Measurements from ENCODE around the gene GPC6.

Gene GPC6

DNA sequence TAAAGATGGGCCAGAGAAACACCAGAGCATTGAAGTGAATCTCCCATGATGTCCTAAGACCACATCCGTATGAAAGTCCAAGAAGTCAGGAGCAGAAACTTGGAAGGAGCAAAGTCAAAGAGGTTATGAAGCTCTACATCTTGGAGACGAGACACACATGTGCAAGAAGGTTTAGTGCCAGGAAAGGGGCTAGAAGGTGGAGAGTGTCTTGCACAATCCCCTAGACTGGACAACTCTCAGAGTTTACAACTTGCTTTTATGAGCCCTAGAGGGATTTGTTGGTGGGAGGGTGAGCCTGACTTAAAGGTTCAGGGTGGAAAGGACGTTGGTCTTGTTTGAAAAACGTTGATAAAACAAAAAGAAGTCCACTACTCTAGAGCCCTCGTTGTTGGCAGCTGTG, 150.6 kb downstream of the GPC6 start:
- H3K9me2 ChIP-seq (replicated peaks; ENCODE audit: low read depth, low read length) = no peaks in the 10 kb centered on the region
- no peak overlapping the region for H3K9ac ChIP-seq (ENCODE audit: low read depth, low read length, poor library complexity, severe bottlenecking)
- H2AFZ ChIP-seq (ENCODE audit: low read length) = no peak overlapping the region
- H3K4me3 ChIP-seq (ENCODE audit: low read length, poor library complexity, severe bottlenecking) = no peak overlapping the region
- TF ChIP-seq, protein P1, sequence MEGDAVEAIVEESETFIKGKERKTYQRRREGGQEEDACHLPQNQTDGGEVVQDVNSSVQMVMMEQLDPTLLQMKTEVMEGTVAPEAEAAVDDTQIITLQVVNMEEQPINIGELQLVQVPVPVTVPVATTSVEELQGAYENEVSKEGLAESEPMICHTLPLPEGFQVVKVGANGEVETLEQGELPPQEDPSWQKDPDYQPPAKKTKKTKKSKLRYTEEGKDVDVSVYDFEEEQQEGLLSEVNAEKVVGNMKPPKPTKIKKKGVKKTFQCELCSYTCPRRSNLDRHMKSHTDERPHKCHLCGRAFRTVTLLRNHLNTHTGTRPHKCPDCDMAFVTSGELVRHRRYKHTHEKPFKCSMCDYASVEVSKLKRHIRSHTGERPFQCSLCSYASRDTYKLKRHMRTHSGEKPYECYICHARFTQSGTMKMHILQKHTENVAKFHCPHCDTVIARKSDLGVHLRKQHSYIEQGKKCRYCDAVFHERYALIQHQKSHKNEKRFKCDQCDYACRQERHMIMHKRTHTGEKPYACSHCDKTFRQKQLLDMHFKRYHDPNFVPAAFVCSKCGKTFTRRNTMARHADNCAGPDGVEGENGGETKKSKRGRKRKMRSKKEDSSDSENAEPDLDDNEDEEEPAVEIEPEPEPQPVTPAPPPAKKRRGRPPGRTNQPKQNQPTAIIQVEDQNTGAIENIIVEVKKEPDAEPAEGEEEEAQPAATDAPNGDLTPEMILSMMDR (conservative IDR thresholded peaks at IDR 0.05; ENCODE audit: low read length) = no peak
- TF ChIP-seq EZH2phosphoT487 (IDR thresholded peaks at IDR 0.05; ENCODE audit: borderline replicate concordance) = no peak
- no peaks in the 10 kb centered on the region for H4K20me1 ChIP-seq (ENCODE audit: insufficient read depth, low read length, poor library complexity, severe bottlenecking)
- no peaks in the 10 kb centered on the region for H3F3A ChIP-seq (ENCODE audit: low read depth)
- H3K36me3 ChIP-seq (ENCODE audit: insufficient read depth, low read length) = no peaks in the 10 kb centered on the region
- H3K4me1 ChIP-seq (ENCODE audit: insufficient read depth, low read length, poor library complexity, severe bottlenecking) = no peaks in the 10 kb centered on the region
- H3K4me2 ChIP-seq (ENCODE audit: low read depth, low read length, poor library complexity, severe bottlenecking) = no peak overlapping the region
- no peaks in the 10 kb centered on the region for H3K27me3 ChIP-seq (ENCODE audit: insufficient read depth, low read length, poor library complexity, severe bottlenecking)
- no peaks in the 10 kb centered on the region for H3K79me2 ChIP-seq (ENCODE audit: insufficient read depth, low read length)
- no peaks in the 10 kb centered on the region for H3K9me3 ChIP-seq (ENCODE audit: insufficient read depth, low read depth, low read length)

DNA sequence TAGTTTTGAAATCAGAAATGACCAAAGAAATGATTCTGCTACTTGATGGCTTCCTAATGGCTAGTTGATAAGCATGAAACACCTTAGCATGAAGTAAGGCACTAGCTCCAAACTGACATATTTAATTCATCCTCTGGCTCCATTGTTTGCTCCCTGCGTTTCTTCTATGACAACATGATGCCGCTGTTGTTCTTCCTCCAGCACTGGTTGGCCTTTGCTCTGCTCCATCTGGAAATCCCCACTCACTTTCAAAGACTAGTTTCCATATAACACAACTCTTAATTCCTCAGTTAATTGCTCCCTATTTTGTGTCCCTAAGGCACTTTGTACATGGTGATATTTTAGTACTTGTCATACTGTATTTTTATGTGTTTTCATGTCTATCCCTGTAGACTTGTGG, 151.6 kb downstream of the GPC6 start:
- Histone ChIP-seq H3F3A (ENCODE audit: low read depth) (no peaks in the 10 kb centered on the region), H3K9ac (ENCODE audit: low read depth, low read length, poor library complexity, severe bottlenecking) (no peak overlapping the region), H3K79me2 (ENCODE audit: insufficient read depth, low read length) (no peaks in the 10 kb centered on the region), H3K9me2 (replicated peaks; ENCODE audit: low read depth, low read length) (no peaks in the 10 kb centered on the region), H2AFZ (ENCODE audit: low read length) (no peak overlapping the region), H4K20me1 (ENCODE audit: insufficient read depth, low read length, poor library complexity, severe bottlenecking) (no peaks in the 10 kb centered on the region), H3K27me3 (ENCODE audit: insufficient read depth, low read length, poor library complexity, severe bottlenecking) (no peaks in the 10 kb centered on the region), H3K9me3 (ENCODE audit: insufficient read depth, low read depth, low read length) (no peaks in the 10 kb centered on the region), H3K36me3 (ENCODE audit: insufficient read depth, low read length) (no peaks in the 10 kb centered on the region), H3K4me2 (ENCODE audit: low read depth, low read length, poor library complexity, severe bottlenecking) (no peak overlapping the region), H3K4me3 (ENCODE audit: low read length, poor library complexity, severe bottlenecking) (no peak overlapping the region), H3K4me1 (ENCODE audit: insufficient read depth, low read length, poor library complexity, severe bottlenecking) (no peaks in the 10 kb centered on the region)
- TF ChIP-seq, protein P1 (conservative IDR thresholded peaks at IDR 0.05; ENCODE audit: low read length) = no peak
- TF ChIP-seq EZH2phosphoT487 (IDR thresholded peaks at IDR 0.05; ENCODE audit: borderline replicate concordance) = no peak

DNA sequence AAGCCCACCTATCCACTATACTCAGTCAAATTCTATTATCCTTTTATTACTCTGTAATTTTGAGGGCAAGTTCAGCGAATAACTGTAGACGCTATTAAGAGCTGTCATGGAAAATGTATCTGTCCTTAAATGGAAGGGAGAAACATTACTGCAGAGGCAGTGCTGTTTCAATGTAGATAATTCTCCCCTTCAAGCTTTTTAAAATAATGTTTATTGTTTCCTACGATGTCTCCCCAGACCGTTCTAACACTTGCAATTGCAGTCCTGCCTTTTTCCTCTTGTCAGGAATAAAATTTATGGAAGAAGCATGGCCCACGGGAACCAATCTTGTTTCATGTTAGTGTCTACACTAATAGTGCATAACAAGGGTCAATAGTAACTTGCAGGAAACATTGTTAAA, 159.5 kb downstream of the GPC6 start:
- H3F3A ChIP-seq (ENCODE audit: low read depth) = no peaks in the 10 kb centered on the region
- no peaks in the 10 kb centered on the region for H4K20me1 ChIP-seq (ENCODE audit: insufficient read depth, low read length, poor library complexity, severe bottlenecking)
- H3K4me3 ChIP-seq (ENCODE audit: low read length, poor library complexity, severe bottlenecking) = no peak overlapping the region
- no peak overlapping the region for H3K4me2 ChIP-seq (ENCODE audit: low read depth, low read length, poor library complexity, severe bottlenecking)
- no peaks in the 10 kb centered on the region for H3K4me1 ChIP-seq (ENCODE audit: insufficient read depth, low read length, poor library complexity, severe bottlenecking)
- no peaks in the 10 kb centered on the region for H3K27me3 ChIP-seq (ENCODE audit: insufficient read depth, low read length, poor library complexity, severe bottlenecking)
- H3K79me2 ChIP-seq (ENCODE audit: insufficient read depth, low read length) = no peaks in the 10 kb centered on the region
- H3K9ac ChIP-seq (ENCODE audit: low read depth, low read length, poor library complexity, severe bottlenecking) = no peak overlapping the region
- H3K36me3 ChIP-seq (ENCODE audit: insufficient read depth, low read length) = no peaks in the 10 kb centered on the region
- H3K9me2 ChIP-seq (replicated peaks; ENCODE audit: low read depth, low read length) = no peaks in the 10 kb centered on the region
- no peaks in the 10 kb centered on the region for H3K9me3 ChIP-seq (ENCODE audit: insufficient read depth, low read depth, low read length)
- no peak for TF ChIP-seq EZH2phosphoT487 (IDR thresholded peaks at IDR 0.05; ENCODE audit: borderline replicate concordance)
- TF ChIP-seq, protein P1 (conservative IDR thresholded peaks at IDR 0.05; ENCODE audit: low read length) = no peak
- H2AFZ ChIP-seq (ENCODE audit: low read length) = no peak overlapping the region
